Tibial artery (tissue), 4 donors: ENCODE measurements around the gene RALGPS1.

Experiments used
- DNase-seq, 2 donors: peaks; one replicate each; pipeline ENCODE4 v3.0.0-alpha.2; 2019
- H3K27ac ChIP-seq, 2 donors: fragments of 200-600 bp; sonication (generic) in 1 of 2; 1 replicate in 1 of 2; 2 replicates in 1 of 2; pipeline ENCODE4 v1.5.1; 2018 to 2019; ENCODE audit warnings: mild to moderate bottlenecking in 1 of 2
- H3K27me3 ChIP-seq, 2 donors: fragments of 200-600 bp; sonication (generic) in 1 of 2; one replicate each; pipeline versions ENCODE4 v1.5.1 to v1.6.0; 2016 to 2019
- H3K36me3 ChIP-seq, 3 donors: fragments of 200-600 bp; sonication (generic) in 2 of 3; one replicate each; pipeline ENCODE4 v1.5.1; 2016 to 2019; ENCODE audit warnings: mild to moderate bottlenecking in 2 of 3
- H3K4me1 ChIP-seq, 4 donors: fragments of 200-600 bp; sonication (generic) in 2 of 4; 1 replicate in 3 of 4; 2 replicates in 1 of 4; pipeline ENCODE4 v1.5.1; 2016 to 2019
- H3K4me3 ChIP-seq, 2 donors: fragments of 200-600 bp; sonication (generic) in 1 of 2; 1 replicate in 1 of 2; 2 replicates in 1 of 2; pipeline ENCODE4 v1.5.1; 2018 to 2019; ENCODE audit warnings: mild to moderate bottlenecking in 2 of 2
- H3K9me3 ChIP-seq, 3 donors: fragments of 200-600 bp; sonication (generic) in 1 of 3; one replicate each; pipeline ENCODE4 v1.5.1; 2016 to 2019
- intact Hi-C: fragments of 100-400 bp; cut with DNase I; formaldehyde crosslinking; loops from one replicate; pipeline ENCODE4 v1.15.0; 2023; ENCODE audit warnings: low total_unique reads
- TF ChIP-seq, protein P1 (sequence below), 2 experiments: fragments of 200-600 bp in 1 of 2; fragments of 450-650 bp in 1 of 2; IDR thresholded peaks; one replicate each; pipeline ENCODE4 v1.5.1; 2017 to 2019; ENCODE audit warnings: antibody characterized with exemption in 2 of 2, mild to moderate bottlenecking in 1 of 2, moderate library complexity in 1 of 2

RALGPS1 gene

GRCh38 chr9:126891676-126892075, 22.9 kb upstream of the RALGPS1 start:
- intact Hi-C loops: no loop called here

DNA sequence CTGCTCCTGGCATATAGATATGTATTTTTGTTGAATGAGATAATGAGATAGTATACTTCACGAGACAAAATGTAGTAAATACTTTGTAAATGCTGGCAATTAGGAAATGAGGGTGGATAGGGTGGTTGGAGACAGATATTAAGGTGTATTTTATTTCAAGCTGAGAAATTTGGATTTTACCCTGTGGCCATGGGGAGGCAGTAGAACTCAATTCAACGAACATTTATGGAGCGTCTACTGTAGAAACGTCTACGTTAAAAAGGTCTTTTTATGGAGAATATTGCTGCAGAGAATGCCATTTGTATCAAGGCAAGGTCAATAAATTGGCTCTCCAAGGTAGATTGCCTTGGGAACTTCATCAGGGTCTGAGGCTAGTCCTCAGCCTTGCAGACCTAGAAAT, 21.5 kb upstream of the RALGPS1 start:
- Histone ChIP-seq H3K27me3 (no peaks in the 10 kb centered on the region), H3K4me3 (no peak overlapping the region), H3K9me3 (no peaks in the 10 kb centered on the region), H3K4me1 (no peaks in the 10 kb centered on the region), H3K36me3 (no peaks in the 10 kb centered on the region), H3K27ac (no peak overlapping the region)
- intact Hi-C loops: no loop called here
- TF ChIP-seq, protein P1, sequence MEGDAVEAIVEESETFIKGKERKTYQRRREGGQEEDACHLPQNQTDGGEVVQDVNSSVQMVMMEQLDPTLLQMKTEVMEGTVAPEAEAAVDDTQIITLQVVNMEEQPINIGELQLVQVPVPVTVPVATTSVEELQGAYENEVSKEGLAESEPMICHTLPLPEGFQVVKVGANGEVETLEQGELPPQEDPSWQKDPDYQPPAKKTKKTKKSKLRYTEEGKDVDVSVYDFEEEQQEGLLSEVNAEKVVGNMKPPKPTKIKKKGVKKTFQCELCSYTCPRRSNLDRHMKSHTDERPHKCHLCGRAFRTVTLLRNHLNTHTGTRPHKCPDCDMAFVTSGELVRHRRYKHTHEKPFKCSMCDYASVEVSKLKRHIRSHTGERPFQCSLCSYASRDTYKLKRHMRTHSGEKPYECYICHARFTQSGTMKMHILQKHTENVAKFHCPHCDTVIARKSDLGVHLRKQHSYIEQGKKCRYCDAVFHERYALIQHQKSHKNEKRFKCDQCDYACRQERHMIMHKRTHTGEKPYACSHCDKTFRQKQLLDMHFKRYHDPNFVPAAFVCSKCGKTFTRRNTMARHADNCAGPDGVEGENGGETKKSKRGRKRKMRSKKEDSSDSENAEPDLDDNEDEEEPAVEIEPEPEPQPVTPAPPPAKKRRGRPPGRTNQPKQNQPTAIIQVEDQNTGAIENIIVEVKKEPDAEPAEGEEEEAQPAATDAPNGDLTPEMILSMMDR (IDR thresholded peaks at IDR 0.05): no peak
- DNase-seq: no peak

More at GRCh38 chr9:126891676-126892075, 22.9 kb upstream of the RALGPS1 start:
- TF ChIP-seq, protein P1 (IDR thresholded peaks at IDR 0.05): no peak
- no peak overlapping the region for H3K4me3 ChIP-seq
- H3K27ac ChIP-seq: no peak overlapping the region
- H3K9me3 ChIP-seq: no peaks in the 10 kb centered on the region
- H3K27me3 ChIP-seq: no peaks in the 10 kb centered on the region
- no peaks in the 10 kb centered on the region for H3K4me1 ChIP-seq
- DNase-seq: no peak
- peaks cover 0 to 2% (median 0%) of the 10 kb centered on the region in 3 donors for H3K36me3 ChIP-seq

DNA sequence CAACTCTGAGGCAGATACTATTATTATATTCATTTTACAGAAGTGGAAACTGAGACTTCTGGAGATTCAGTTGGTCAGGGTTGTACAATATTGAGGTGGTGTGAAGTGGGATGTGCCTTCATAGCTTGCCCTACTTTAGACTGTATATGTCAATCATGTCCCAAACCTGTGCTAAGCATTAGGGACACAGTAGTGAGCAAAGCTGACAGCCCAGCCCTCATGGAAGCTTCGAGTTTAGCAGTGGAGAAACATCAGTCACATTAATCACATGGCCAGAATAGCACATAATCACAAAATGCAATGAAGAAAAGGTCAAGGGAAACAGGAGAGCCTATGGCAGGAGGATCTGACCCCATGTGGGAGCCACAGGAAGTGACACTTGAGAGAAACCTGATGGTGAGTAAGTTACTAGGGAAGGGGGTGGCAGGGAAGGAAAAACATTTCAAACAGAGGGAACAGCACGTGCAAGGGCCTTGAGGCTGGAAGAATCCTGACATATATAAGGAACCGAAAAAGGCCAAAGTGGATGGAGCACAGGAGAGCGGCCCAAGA, 20.5 kb upstream of the RALGPS1 start:
- intact Hi-C loops: no loop called here
- DNase-seq: no peak
- Histone ChIP-seq H3K27ac (no peak overlapping the region), H3K4me3 (no peak overlapping the region), H3K9me3 (no peaks in the 10 kb centered on the region), H3K36me3 (no peaks in the 10 kb centered on the region), H3K4me1 (no peaks in the 10 kb centered on the region), H3K27me3 (no peaks in the 10 kb centered on the region)
- TF ChIP-seq, protein P1 (IDR thresholded peaks at IDR 0.05): no peak

GRCh38 chr9:126902210-126902609, 12.4 kb upstream of the RALGPS1 start:
- TF ChIP-seq, protein P1 (IDR thresholded peaks at IDR 0.05): no peak
- Histone ChIP-seq H3K4me3 (no peak overlapping the region), H3K4me1 (no peaks in the 10 kb centered on the region), H3K27me3 (peaks cover 0 to 11% of the 10 kb centered on the region in 2 donors), H3K9me3 (no peaks in the 10 kb centered on the region), H3K36me3 (no peaks in the 10 kb centered on the region), H3K27ac (no peak overlapping the region)
- intact Hi-C loops: no loop called here
- no peak for DNase-seq

DNA sequence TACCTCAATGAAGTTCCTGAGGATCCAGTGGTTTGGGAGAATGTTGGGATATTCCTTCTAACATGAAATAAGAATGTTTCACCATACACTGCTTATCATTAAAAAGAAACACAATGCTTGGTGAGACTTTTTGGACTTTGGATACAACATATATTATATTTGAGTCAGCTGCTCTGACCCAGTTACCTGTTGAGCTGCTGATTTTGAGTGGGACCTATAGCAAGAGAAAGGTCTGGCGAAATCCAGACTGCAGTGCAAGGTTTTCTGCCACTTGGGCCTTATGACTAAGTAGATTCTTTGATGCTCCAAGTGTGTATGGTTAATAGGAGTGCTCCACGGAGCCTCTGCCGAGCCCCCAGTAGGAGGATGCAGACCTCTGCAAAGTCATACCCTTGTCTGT, 10.0 kb upstream of the RALGPS1 start:
- no peak overlapping the region for H3K4me3 ChIP-seq
- H3K36me3 ChIP-seq: no peaks in the 10 kb centered on the region
- no peak overlapping the region for H3K27ac ChIP-seq
- H3K27me3 ChIP-seq: peaks cover 0 to 18% of the 10 kb centered on the region in 2 donors
- TF ChIP-seq, protein P1 (IDR thresholded peaks at IDR 0.05): no peak
- H3K9me3 ChIP-seq: no peaks in the 10 kb centered on the region
- no peak for DNase-seq
- H3K4me1 ChIP-seq: no peaks in the 10 kb centered on the region
- intact Hi-C loops: no loop called here

GRCh38 chr9:126906091-126906490, 8.5 kb upstream of the RALGPS1 start:
- H3K4me1 ChIP-seq: no peaks in the 10 kb centered on the region
- TF ChIP-seq, protein P1 (IDR thresholded peaks at IDR 0.05): no peak
- no peaks in the 10 kb centered on the region for H3K36me3 ChIP-seq
- H3K9me3 ChIP-seq: no peaks in the 10 kb centered on the region
- no peak overlapping the region for H3K27ac ChIP-seq
- intact Hi-C loops: no loop called here
- H3K4me3 ChIP-seq: no peak overlapping the region
- peaks cover 0 to 18% of the 10 kb centered on the region in 2 donors for H3K27me3 ChIP-seq
- DNase-seq: no peak
